CD4-positive, alpha-beta T cell treated with Interleukin-17A for 1 hour (primary cell): Measurements from ENCODE around the gene BAMBI.

Source experiments
- DNase-seq: peaks from one replicate; pipeline ENCODE4 v3.0.0-alpha.2; 2020

BAMBI gene

DNA sequence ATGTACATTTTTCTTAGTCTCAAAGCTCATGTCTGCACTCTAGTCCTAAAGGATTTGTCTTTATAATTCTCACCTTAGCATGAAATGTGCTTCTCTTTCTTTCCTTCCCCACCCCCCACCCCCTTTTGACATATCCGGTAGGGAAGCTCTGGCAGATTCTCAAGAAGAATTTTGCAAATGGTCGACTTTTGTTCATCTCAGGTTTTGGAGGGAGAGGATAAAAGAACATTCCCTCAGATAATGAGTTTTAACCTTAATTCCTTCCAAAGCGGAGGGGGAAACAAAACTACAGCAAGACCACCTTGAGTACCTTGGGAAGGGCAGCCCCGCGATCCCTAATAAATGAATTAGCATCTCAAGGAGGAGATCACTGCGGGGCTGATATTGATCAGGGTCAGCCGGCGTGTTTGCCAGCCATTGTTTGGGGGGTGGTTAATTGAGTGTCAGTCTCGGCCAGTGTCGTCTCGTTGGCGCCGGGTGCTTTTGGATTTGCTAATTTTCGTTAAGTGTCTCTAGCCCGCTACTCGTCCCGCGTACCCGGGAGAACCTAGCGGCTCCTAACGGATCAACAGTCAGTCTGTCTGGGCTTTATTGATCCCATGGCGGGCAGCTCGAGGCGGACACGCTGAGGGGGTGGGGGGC, 874 bp upstream of the BAMBI start:
- peak; percentile 20 for DNase-seq

DNA sequence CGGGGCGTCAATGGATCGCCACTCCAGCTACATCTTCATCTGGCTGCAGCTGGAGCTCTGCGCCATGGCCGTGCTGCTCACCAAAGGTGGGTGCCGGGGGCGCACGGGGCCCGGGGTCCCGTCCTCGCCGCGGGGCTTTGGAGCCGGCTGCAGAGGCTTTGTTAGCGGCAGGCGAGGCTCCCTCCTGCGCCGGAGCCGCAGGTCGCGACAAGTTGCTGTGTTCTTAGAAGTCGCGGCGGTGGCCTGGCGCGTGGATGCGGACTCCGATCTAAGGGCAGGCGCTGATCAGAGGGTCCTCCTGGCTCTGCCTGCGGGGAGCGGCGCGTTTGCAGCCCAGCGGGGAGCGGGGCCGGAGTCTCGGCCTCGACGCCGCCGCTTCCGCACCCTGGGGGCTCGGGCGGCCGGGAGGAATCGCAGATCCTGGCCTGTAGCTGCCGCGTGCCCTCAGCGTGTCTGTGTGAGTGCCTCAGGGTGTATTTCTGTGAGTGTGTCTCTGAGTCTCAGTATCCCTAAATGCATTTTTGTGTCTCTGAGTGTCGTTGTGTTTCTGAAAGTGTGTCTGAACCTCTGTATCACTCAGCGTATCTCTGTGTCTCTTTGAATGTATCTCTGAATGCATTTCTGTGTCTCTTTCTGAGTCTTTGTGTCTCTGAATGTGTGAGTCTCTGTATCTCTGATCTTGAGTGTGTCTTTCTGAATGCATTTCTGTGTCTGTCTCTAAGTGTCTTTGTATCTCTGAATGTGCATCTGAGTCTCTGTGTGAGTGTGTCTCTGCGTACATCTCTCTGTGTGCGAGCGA, 766 bp downstream of the BAMBI start:
- DNase-seq, result no peak

DNA sequence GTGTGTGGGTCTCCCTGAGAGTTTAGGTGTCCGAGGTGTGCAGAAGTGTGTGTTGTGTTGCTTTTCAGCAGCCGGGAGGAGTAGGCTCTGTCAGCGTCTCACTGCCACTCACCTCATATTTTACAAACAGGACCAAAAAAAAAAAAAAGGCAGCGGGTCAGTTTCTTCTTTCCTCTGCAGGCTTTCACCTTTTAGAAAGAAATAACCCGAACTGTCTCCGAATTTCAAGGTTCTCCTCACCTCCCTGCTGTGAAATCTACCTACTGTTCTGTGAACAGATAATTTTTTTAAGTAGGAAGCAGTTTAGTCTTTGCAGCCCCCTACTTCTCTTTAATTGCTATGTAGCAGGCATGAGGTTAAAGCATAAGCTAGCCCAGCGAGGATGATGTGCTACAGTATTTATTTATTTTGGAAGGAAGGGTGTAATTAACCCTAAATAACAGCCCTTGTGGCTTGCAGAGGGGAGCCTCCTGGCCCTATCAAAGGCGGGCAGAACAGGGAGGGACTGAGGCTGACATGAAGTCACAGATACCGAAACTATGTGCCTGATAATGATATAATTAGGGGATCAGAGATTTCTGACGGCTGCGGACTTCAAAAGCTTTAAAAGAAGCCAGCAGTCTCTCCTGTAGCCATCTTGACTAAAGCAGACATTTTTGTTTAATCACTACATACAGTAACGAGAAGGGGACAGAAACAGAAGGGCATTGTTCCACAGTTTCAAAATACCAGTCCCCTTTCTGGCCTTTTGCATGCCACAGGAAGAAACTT, 1.6 kb downstream of the BAMBI start:
- DNase-seq, result no peak

DNA sequence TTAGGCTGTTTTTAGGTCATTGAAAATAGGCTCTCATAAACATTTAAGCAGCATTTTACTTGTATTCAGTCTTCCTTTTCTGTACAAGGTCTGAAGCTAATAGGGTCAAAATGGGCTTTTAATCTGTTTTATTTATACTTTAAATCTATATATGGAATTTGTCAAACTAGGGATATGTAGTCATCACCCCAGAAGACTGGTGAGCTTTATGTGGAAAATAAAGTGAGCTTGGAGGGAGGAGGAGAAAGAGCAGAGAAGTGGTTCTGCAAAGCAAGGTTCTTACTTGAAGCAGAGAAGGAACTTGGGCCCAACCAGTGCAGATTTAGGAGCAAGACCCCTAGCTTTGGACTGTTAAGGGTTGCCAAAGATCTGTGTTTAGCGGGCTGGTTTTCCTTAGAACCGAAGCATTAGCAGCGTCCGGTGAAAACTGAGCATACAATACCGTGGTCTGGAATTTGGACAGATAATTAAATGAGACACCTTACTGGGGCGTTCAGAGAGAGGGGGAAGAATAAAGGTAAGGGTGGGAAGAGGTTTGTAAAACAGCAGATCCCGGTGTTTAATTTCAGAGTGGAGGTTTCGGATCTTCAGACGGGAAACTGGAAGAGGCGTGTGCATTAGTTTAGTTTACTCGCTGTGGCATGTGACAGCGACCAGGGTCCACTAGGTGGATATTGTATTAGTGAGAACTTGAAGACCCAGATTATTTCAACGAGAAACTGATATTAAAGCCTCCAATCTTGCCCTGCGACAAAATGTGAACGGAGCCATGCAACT, 2.4 kb downstream of the BAMBI start:
- DNase-seq, result no peak

DNA sequence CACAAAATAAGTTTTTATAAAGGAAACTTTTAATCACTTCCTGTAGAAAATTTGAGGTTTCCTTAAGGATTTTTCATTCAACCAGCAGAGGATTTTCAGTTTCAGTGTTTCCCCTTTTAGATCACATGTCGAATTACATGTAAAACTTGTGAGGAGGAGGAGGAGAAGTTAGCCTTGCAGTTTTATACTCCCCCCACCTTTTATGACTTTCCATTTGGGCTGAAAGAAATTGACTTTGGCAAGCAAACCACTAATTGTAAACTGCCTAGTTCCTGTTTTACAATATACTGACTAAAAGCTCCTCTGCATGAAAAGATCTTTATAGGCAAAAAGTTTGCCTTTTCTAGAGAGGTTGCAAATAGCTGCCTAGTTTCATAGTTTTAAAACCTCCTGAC, 3.0 kb downstream of the BAMBI start:
- DNase-seq, result no peak

GRCh38 chr10:28681291-28681763, 4.0 kb downstream of the BAMBI start:
- no peak for DNase-seq

DNA sequence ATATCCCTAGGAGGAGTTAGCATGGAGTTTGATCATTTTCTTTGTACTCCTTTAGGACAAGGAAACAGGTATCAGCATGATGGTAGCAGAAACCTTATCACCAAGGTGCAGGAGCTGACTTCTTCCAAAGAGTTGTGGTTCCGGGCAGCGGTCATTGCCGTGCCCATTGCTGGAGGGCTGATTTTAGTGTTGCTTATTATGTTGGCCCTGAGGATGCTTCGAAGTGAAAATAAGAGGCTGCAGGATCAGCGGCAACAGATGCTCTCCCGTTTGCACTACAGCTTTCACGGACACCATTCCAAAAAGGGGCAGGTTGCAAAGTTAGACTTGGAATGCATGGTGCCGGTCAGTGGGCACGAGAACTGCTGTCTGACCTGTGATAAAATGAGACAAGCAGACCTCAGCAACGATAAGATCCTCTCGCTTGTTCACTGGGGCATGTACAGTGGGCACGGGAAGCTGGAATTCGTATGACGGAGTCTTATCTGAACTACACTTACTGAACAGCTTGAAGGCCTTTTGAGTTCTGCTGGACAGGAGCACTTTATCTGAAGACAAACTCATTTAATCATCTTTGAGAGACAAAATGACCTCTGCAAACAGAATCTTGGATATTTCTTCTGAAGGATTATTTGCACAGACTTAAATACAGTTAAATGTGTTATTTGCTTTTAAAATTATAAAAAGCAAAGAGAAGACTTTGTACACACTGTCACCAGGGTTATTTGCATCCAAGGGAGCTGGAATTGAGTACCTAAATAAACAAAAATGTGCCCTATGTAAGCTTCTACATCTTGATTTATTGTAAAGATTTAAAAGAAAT, 4.8 kb downstream of the BAMBI start:
- DNase-seq, result no peak

DNA sequence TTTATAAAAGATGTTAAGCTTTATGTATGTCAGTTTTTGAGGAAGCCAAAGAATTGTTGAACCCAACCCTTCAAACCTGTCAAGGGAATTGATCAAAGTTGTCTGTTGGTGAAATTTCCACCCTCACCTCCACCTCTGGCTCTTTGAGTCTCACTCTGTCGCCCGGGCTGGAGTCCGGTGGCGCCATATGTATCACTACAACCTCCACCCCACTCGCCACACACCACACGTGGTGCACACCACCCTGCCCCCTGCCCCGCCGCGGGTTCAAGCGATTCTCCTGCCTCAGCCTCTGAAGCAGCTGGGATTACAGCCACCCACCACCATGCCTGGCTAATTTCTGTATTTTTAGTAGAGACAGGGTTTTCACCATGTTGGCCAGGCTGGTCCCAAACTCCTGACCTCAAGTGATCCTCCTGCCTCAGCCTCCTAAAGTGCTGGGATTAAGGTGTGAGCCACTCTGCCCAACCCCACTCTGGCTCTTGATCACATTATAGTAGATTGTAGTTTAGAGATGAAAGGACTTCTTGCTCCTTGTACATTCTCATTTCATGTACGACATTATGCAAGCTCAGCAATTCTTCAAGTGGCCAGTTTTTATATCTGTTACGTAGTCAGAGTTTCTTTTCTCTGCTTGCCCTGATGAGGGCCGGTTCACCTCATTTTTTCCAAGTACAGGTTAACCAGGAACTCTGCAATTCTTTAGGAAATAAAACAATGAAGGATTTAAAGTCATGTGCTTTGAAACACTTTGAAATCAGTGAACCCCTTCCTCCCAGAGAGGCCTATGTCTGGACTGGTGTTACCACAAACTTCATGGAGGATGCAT, 7.0 kb downstream of the BAMBI start:
- DNase-seq, result no peak

DNA sequence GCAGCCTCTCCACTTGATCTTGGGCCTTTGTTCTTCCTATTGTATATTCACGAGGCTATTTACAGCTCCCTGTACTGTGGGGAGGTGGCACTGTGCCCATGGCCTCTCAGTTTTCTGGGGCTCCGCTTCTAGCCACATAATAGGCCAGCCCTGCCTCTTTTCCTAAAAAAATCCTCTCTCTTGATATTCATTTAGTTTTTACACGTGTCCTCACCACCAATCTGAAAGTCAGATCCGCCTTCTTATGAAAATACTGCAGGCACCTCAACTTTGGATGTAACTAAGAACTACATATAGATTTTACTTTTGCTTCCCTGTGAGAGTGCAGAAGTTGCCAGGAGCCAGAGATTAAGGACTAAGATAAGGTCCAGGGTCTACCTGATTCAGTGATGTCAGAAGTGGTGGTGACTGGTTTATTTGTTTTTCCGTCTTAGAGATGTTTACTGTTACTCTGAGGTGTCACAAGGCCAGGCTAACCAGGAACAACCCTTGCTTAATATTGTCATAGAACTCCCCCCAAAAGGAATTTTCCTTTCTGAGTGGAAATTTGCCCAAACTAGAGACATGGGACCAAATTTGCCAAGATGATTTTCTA, 7.8 kb downstream of the BAMBI start:
- DNase-seq, result no peak

- no peak for DNase-seq
These were observed 8.4 kb downstream of the BAMBI start for GRCh38 chr10:28685717-28686116.

DNA sequence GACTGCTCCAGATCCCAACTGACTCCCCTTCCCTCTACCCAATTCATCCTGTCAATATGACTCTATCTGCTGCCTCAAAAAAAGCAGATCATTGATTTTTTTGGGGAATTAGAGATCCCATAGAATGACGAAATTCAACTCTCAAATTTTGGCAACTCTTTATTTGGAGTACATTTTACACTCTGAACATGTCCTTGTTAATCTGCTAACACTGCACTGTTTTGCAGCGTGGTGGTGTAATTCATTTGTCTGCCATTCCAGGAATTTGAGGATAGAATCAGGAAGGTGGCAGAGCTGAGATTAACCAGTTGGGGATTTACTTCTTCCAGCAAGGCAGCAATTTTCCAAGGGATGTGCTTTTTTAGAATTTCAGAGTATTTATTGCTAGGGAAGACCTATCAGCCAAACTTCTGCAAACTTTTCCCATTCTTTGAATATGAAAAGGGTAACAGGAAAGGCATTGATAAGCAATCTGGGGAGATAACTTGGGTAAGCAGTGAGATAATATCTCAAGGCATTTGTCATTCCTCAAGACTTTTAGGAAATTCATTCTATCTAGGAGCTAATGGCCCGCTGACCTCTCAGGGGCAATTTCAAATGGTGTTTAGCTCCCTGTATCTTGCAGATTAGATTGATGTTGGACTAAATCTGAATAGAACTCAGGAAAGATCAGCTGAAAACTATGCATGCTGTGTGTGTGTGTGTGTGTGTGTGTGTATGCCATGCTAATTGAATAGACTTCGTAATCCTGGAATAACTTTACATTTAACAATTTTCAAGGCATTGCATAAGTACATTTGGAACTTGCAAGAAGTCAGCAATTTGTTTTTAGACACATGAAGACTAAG, 9.7 kb downstream of the BAMBI start:
- DNase-seq, result no peak

GRCh38 chr10:28687683-28688001, 10.3 kb downstream of the BAMBI start:
- no peak for DNase-seq

- DNase-seq, result no peak
These were observed 13.2 kb downstream of the BAMBI start for GRCh38 chr10:28690545-28690944.

- DNase-seq, result no peak
These were observed 13.9 kb downstream of the BAMBI start for GRCh38 chr10:28691187-28691694.

DNA sequence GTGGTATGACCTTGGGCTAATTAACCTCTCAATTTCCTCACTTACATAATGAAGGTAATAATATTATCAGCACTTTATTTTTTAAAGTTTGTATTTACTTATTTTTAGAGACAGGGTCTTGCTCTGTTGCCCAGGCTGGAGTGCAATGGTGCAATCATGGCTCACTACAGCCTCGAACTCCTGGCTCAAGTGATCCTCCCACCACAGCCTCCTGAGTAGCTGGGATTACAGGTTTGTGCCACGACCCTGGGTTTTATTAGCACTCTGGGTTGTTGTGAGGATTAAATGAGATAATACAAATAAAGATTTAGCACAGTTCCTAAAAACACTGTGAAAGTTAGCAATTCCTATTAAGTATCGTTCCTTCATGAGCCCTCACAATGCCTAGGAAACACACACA, 14.7 kb downstream of the BAMBI start:
- DNase-seq, result no peak

DNA sequence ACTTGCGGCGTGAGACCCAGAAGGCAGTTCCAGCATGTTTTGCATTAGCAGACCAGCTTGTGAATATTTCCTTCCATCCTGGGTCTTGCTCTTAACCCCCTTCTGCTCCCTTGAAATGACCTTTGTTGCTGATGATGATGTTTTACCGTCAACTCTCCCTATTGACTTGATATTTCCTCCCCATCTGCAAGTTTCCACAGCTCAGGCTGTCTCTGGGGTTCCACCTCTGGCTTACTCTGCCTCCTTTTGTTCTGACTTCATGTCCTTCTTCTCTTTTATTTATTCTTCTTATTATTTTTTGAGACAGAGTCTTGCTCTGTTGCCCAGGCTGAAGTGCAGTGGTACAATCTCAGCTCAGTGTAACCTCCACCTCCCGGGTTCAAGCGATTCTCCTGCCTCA, 17.2 kb downstream of the BAMBI start:
- no peak for DNase-seq

DNA sequence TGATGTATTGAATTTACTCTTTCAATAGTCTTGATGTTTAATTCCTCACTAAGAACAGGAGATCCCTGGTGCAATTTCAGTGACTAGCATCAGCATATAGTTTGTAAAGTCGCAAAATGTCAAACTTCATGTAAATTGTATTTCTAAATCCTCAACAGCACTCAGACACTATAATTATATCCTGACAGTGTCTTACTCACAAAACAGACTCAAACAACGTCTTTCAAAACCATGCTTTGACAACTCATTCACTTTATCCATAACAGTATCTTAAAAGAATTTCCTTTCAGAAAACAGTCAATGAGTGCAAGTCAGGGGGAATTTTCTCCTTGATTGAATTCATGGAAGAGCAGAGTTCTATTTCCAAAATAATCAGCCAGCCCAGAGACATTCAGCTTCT, 20.8 kb downstream of the BAMBI start:
- no peak for DNase-seq

- DNase-seq, result no peak
These were observed 27.3 kb downstream of the BAMBI start for GRCh38 chr10:28704464-28705161.

- no peak for DNase-seq
These were observed 28.2 kb downstream of the BAMBI start for GRCh38 chr10:28705472-28705871.
